GM21528 (cell line): ENCODE results near the gene SAPCD2.

ENCODE experiments used
- ATAC-seq: cut with Tn5 transposase; IDR thresholded peaks from one replicate; pipeline ENCODE4 v1.9.1; 2021; ENCODE audit warnings: mild to moderate bottlenecking, moderate library complexity; ENCODE audit not compliant: unreplicated experiment, low FRiP score

SAPCD2 gene

GRCh38 chr9:137082925-137083290 lies 12.6 kb upstream of the SAPCD2 start:
- no peak for ATAC-seq

- no peak for ATAC-seq
Observed at GRCh38 chr9:137082222-137082924, 12.0 kb upstream of the SAPCD2 start.

GRCh38 chr9:137080260-137081122 lies 10.1 kb upstream of the SAPCD2 start:
- ATAC-seq: no peak

DNA sequence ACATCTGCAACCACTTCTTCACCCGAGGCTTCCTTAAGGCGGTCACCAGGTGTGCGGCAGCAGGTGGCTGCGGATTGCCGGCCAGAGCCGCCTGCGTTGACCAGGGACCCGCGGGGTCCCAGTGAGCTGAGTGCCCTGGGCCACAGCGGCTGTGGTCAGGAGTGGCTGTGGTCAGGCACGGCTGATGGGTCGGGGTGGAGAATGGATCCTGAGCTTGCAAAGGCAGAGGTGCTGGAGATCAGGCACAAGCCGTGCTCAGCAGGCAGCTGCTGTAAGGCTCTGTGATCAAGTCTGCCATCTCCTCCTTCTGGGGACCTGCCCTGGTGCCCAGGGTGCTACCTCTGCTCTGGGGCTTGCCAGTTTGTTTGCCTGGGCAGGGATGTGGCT lies 9.0 kb upstream of the SAPCD2 start:
- ATAC-seq: no peak

DNA sequence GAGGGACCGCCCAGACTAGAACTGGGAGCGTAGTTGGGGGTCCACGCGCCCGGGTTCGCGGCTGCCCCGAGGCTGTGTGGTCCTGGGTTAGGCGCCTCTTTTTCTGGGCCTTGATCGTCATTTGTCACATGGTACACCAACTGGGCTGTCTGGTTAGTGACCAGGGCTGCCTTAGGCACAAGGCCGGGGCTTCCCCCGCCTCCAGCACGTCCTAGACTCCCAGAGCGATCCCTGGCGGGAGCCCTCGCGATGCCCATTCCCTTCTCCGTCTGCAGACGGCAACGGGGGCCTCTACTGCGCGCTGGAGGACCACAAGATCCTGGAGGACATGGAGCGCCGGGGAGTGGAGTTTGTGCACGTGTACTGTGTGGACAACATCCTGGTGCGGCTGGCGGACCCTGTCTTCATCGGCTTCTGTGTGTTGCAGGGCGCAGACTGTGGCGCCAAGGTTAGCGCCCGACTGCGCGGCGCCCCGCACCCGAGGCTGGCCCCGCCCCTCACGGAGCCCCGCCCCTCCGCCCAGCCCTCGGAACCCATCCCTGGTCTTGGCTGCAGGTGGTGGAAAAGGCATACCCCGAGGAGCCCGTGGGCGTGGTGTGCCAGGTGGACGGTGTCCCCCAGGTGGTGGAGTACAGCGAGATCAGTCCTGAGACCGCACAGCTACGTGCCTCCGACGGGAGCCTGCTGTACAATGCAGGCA lies 8.5 kb upstream of the SAPCD2 start:
- ATAC-seq: no peak

GRCh38 chr9:137077758-137078693 lies 7.7 kb upstream of the SAPCD2 start:
- ATAC-seq: no peak

GRCh38 chr9:137077010-137077747 lies 6.8 kb upstream of the SAPCD2 start, which contains the start of gene UAP1L1:
Gene UAP1L1 (plus strand): TSS chr9:137077517. CDS start chr9:137077533, 16 bp downstream.
- ATAC-seq: no peak

DNA sequence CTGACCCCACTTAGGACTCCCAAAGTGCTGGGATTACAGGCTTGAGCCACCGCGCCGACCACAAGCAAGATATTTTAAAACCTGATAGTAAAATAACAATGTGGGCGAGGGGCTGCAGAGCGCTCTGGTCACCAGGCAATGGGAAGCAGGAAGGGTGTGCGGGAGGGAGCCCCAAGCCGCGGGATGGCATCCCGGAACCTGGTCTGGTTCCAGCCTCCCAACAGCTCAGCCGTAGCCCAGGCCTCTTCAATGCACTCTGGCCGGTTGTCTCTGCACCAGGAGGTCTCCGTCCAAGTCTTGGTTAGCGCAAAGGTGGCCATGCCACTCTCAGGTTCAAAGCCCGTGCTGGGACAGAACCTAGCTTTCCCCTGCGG lies 6.3 kb upstream of the SAPCD2 start:
- no peak for ATAC-seq

DNA sequence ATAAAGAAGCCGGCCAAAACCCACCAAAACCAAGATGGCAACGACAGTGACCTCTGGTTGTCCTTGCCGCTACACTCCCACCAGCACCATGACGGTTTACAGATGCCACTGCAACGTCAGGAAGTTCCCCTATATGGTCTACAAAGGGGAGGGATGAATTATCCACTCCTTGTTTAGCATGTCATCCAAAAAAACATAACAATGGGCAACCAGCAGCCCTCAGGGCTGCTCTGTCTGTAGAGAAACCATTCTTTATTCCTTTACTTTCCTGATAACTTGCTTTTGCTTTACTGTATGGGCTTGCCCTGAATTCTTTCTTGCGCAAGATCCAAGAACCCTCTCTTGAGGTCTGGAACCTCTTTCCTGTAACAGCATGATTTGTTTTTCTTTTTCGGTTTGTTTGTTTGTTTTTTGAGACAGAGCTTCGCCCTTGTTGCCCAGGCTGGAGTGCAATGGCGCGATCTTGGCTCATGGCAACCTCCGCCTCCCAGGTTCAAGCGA lies 5.0 kb upstream of the SAPCD2 start:
- ATAC-seq: no peak

DNA sequence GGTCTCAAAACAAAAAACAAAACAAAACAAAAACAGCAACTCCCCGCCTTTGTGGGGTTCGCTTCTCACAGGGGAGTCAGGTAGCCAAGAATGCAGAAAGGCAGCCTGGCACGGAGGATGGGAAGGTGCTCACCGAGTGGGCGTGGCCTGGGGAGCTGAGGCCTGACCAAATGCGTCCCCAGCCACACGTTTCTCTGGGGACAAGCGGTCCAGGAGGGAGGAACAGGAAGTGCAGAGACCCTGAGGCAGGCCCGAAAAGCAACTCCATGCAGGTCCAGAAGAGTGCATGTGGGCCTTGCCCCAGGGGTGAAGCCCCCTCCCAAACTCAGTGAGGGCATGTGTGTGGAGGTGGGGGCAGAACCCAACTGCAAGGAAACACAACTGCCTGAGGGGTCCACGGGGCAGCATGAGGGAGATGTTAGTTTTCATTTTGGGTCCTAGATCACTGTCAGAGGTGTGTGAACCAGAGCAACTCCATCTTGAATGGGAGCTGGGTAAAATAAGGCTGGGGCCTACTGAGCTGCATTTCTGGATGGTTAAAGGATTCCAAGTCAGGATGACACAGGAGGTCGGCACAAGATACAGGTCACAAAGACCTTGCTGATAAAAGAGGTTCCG lies 4.4 kb upstream of the SAPCD2 start:
- no peak for ATAC-seq

- ATAC-seq: no peak
Observed at GRCh38 chr9:137073992-137074399, 3.6 kb upstream of the SAPCD2 start.

- ATAC-seq: no peak
Observed at GRCh38 chr9:137071282-137071681, 925 bp upstream of the SAPCD2 start.

- ATAC-seq: no peak
Observed at GRCh38 chr9:137070906-137071275, 534 bp upstream of the SAPCD2 start.

- ATAC-seq: no peak
Observed at GRCh38 chr9:137069508-137070091, 757 bp downstream of the SAPCD2 start.

- no peak for ATAC-seq
Observed at GRCh38 chr9:137068539-137069507, 1.5 kb downstream of the SAPCD2 start.

DNA sequence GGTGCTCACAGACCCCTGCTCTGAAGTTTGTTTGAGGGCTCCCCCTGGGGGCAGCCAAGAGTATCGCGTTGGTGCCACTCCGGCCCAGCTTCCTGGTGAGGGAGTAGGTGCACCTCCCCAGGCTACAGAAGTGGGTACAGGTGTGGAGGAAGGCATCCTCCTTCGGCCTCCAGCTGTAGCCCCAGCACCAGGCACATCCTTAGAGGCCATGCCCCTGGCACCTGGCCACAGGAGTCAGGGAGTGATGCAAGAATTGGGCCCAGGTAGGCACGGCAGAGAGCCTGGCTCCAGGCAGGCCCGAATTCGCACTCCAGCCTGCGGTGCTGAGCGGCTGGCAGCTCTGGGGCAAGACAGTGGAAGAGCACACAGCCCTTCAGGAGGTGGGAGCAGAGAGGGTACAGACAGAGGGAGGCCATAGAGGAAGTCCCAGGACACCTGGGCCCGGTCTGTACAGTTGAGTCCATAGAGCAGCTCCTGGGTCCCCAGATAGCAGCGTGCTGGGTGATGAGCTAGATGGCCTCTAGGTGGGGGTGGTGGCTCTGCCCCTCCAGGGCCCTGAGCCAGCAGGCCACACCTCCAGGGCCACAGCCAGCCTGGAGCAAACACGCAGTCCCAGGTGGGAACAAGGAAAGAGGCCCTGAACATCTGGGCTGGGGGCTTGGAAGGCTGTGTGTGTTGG lies 2.4 kb downstream of the SAPCD2 start:
- ATAC-seq: peak; percentile 42
